Measurements from ENCODE around the gene GIPC1. TPM values are rescaled to one million over a fixed set of nuclear protein-coding genes. Genes with fewer than 3 reads are reported as not detected.

GIPC1 gene
- total and polyA plus RNA-seq, 5 experiments from 2014 or later: 19.9 to 35.0 (median 32.2) TPM

GRCh38 chr19:14482172-14482941, 13.6 kb downstream of the GIPC1 start:
- no peak for ATAC-seq
- H3K36me3 Mint-ChIP-seq: peaks cover 0 to 17% (median 0%) of the 10 kb centered on the region in 3 donors
- peaks cover 5 to 19% (median 9%) of the 10 kb centered on the region in 4 donors for H3K4me1 Mint-ChIP-seq
- H3K4me3 Mint-ChIP-seq: no peak overlapping the region
- H3K9me3 Mint-ChIP-seq: no peaks in the 10 kb centered on the region
- POLR2A ChIA-PET: interaction anchor here (0.9 to 1.8 kb wide), 4 partner anchors 36 to 129 kb away, joined by 3 to 5 read pairs (median 4); partner anchors contain the start of gene DNAJB1
- peak overlapping the region in 2 of 10 donors; percentile 5 to 22 for H3K27ac Mint-ChIP-seq
- DNase-seq: no peak
- no peaks in the 10 kb centered on the region for H3K27me3 Mint-ChIP-seq

DNA sequence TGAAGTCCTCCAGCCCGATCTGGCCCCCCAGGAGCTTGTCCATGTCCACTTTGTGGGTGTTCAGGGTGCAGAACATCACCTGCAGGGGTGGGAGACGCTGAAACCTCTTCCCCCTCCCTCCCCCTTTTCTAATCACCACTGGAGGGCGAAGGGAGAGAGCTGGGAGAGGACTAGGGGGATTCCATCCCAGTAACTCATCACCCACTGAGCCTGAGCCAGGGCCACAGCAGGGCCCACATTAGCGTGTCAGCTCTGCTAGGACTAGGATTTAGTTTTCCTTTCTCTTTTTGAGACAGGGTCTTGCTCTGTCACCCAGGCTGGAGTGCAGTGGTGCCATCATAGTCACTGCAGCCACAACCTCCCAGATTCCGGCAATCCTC, 15.2 kb downstream of the GIPC1 start:
- Mint-ChIP-seq H3K4me3 (no peak overlapping the region), H3K36me3 (peaks cover 0 to 13% (median 0%) of the 10 kb centered on the region in 3 donors), H3K9me3 (no peaks in the 10 kb centered on the region), H3K27me3 (peaks cover 0 to 5% (median 0%) of the 10 kb centered on the region in 5 donors), H3K27ac (peak overlapping the region in 1 of 10 donors; percentile 48), H3K4me1 (peaks cover 11 to 16% (median 13%) of the 10 kb centered on the region in 4 donors)
- DNase-seq (no peak), ATAC-seq (no peak)
- POLR2A ChIA-PET: interaction anchor here (0.6 to 1.8 kb wide), 5 partner anchors 8 to 61 kb away, joined by 3 to 7 read pairs (median 4); partner anchors contain the start of genes DDX39A and GIPC1

GRCh38 chr19:14479975-14480699, 15.8 kb downstream of the GIPC1 start:
- DNase-seq (peak; percentile 31 to 74 (median 66)), ATAC-seq (peak; percentile 72 to 83)
- Mint-ChIP-seq H3K9me3 (no peaks in the 10 kb centered on the region), H3K4me1 (peaks cover 12 to 22% (median 18%) of the 10 kb centered on the region in 4 donors), H3K36me3 (peaks cover 0 to 13% (median 0%) of the 10 kb centered on the region in 3 donors), H3K27me3 (peaks cover 0 to 7% (median 1%) of the 10 kb centered on the region in 5 donors), H3K27ac (peak overlapping the region in 1 of 10 donors; percentile 48), H3K4me3 (no peak overlapping the region)
- POLR2A ChIA-PET: interaction anchor here (0.5 to 1.8 kb wide), 6 partner anchors 16 to 158 kb away, joined by 3 to 7 read pairs (median 4); partner anchors contain the start of genes DDX39A and GIPC1

- Mint-ChIP-seq H3K9me3 (no peaks in the 10 kb centered on the region), H3K27ac (no peak overlapping the region), H3K36me3 (peaks cover 0 to 13% (median 0%) of the 10 kb centered on the region in 3 donors), H3K4me3 (no peak overlapping the region), H3K27me3 (peaks cover 5 to 14% (median 6%) of the 10 kb centered on the region in 5 donors), H3K4me1 (peaks cover 14 to 29% (median 23%) of the 10 kb centered on the region in 4 donors)
- ATAC-seq (no peak), DNase-seq (peak in 1 of 10 donors; percentile 38)
- POLR2A ChIA-PET: interaction anchor here (0.6 to 1.6 kb wide), 6 partner anchors 22 to 330 kb away, joined by 3 to 7 read pairs (median 4); partner anchors contain the start of genes DDX39A and DNAJB1
Measured at GRCh38 chr19:14479309-14479974, 16.5 kb downstream of the GIPC1 start.

- DNase-seq: no peak
- POLR2A ChIA-PET: interaction anchor here (1.5 kb wide), 1 partner anchor 76 kb away, joined by 5 read pairs; no protein-coding TSS in a partner anchor
- Mint-ChIP-seq H3K36me3 (peaks cover 0 to 13% (median 0%) of the 10 kb centered on the region in 3 donors), H3K27ac (no peak overlapping the region), H3K4me1 (peaks cover 15 to 34% (median 27%) of the 10 kb centered on the region in 4 donors), H3K4me3 (no peak overlapping the region), H3K27me3 (peaks cover 7 to 19% (median 9%) of the 10 kb centered on the region in 5 donors), H3K9me3 (no peaks in the 10 kb centered on the region)
- no peak for ATAC-seq
Measured at GRCh38 chr19:14478113-14478545, 17.8 kb downstream of the GIPC1 start.

- POLR2A ChIA-PET: interaction anchor here (0.7 to 1.5 kb wide), 2 partner anchors 41 to 77 kb away, joined by 3 to 5 read pairs; partner anchors contain the start of gene DNAJB1
- no peak for DNase-seq
- peaks cover 0 to 16% (median 0%) of the 10 kb centered on the region in 3 donors for H3K36me3 Mint-ChIP-seq
- no peak for ATAC-seq
- peaks cover 11 to 25% (median 14%) of the 10 kb centered on the region in 5 donors for H3K27me3 Mint-ChIP-seq
- H3K9me3 Mint-ChIP-seq: no peaks in the 10 kb centered on the region
- H3K4me3 Mint-ChIP-seq: no peak overlapping the region
- H3K4me1 Mint-ChIP-seq: peaks cover 19 to 39% (median 33%) of the 10 kb centered on the region in 4 donors
- peak overlapping the region in 1 of 10 donors; percentile 17 for H3K27ac Mint-ChIP-seq
Measured at GRCh38 chr19:14477418-14478112, 18.4 kb downstream of the GIPC1 start.

DNA sequence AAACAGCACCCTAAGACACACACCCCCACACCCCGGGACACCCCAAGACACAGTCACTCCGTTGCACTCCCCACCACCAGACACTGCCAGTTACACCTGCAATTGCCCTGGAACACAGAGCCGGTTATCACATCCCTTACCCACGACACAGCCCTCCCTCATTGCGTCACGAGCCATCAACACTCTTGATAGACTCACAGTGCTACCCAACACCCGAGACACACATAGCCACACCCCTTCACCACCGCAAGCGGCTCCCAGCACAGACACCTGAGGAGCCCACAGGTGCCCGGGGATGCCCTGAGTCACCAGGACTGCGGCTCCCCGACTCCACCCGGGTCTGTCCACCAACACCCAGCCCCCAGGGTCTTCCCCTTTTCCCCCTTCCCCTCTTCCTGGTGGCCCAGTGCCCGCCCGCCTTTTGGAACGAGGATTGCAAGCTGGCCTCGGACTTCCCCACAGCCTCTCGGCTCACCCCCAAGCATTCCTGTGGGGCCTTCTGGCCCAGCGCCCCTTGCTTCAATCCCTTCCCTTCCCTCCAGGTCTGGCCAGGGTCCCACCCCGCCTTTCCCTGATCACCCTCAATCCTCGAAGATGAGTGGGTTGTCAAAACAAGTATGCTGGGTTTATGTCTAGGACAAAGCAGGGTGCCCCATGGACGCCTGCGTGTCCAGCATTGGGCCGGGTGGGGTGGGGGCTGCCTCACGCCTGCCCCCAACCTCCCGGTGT, 19.1 kb downstream of the GIPC1 start:
- ATAC-seq (no peak), DNase-seq (peak in 3 of 10 donors; percentile 27 to 31 (median 30))
- Mint-ChIP-seq H3K27me3 (peaks cover 11 to 25% (median 14%) of the 10 kb centered on the region in 5 donors), H3K4me1 (peaks cover 19 to 47% (median 34%) of the 10 kb centered on the region in 4 donors), H3K27ac (peak overlapping the region in 3 of 10 donors; percentile 24 to 41 (median 36)), H3K4me3 (peak overlapping the region in 5 of 10 donors; percentile 1 to 65 (median 45)), H3K9me3 (no peaks in the 10 kb centered on the region), H3K36me3 (peaks cover 0 to 19% (median 0%) of the 10 kb centered on the region in 3 donors)
- POLR2A ChIA-PET: interaction anchor here (0.7 kb wide), 1 partner anchor 41 kb away, joined by 3 read pairs; the partner anchor contains the start of gene DNAJB1

DNA sequence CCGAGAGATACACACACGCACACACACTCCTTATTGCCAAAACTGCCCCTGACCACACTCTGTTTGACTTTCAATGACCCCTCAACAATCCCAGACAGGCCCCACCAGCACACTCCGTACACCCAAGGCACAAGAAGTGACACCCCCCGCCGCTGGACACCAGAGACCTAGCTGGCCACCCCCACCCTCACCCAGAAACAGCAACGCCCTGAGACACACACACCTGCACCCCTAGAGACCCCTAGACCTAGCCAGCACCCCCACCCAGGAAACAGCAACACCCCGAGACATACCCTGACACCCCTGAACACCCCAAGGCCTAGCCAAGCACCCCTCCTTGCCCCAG, 19.6 kb downstream of the GIPC1 start:
- peaks cover 0 to 20% (median 0%) of the 10 kb centered on the region in 3 donors for H3K36me3 Mint-ChIP-seq
- POLR2A ChIA-PET: no interaction called here
- peak overlapping the region in 4 of 10 donors; percentile 5 to 41 (median 30) for H3K27ac Mint-ChIP-seq
- H3K27me3 Mint-ChIP-seq: peaks cover 11 to 25% (median 14%) of the 10 kb centered on the region in 5 donors
- no peak for ATAC-seq
- H3K4me1 Mint-ChIP-seq: peaks cover 19 to 48% (median 34%) of the 10 kb centered on the region in 4 donors
- DNase-seq: no peak
- no peaks in the 10 kb centered on the region for H3K9me3 Mint-ChIP-seq
- H3K4me3 Mint-ChIP-seq: peak overlapping the region in 6 of 10 donors; percentile 1 to 65 (median 45)

- H3K4me3 Mint-ChIP-seq: peak within 1 kb of the TSS in 9 of 10 donors; percentile 3 to 68 (median 39)
- POLR2A ChIA-PET: interaction anchor here (0.5 to 4.9 kb wide), 3 partner anchors 42 to 81 kb away, joined by 3 to 23 read pairs (median 6); partner anchors contain the start of gene DNAJB1
- peaks cover 11 to 25% (median 14%) of the 10 kb centered on the region in 5 donors for H3K27me3 Mint-ChIP-seq
- H3K9me3 Mint-ChIP-seq: no peaks in the 10 kb centered on the region
- H3K27ac Mint-ChIP-seq: peak within 1 kb of the TSS in 8 of 10 donors; percentile 5 to 77 (median 50)
- peaks cover 18 to 48% (median 32%) of the 10 kb centered on the region in 4 donors for H3K4me1 Mint-ChIP-seq
- DNase-seq (no peak), ATAC-seq (no peak)
- H3K36me3 Mint-ChIP-seq: peaks cover 0 to 25% (median 2%) of the 10 kb centered on the region in 3 donors
Measured at GRCh38 chr19:14475251-14476073, 20.5 kb downstream of the GIPC1 start, which contains the start of gene PTGER1. TSS of gene PTGER1 (minus strand) at chr19:14475354. CDS start at chr19:14474320, 1,034 bp downstream.

DNA sequence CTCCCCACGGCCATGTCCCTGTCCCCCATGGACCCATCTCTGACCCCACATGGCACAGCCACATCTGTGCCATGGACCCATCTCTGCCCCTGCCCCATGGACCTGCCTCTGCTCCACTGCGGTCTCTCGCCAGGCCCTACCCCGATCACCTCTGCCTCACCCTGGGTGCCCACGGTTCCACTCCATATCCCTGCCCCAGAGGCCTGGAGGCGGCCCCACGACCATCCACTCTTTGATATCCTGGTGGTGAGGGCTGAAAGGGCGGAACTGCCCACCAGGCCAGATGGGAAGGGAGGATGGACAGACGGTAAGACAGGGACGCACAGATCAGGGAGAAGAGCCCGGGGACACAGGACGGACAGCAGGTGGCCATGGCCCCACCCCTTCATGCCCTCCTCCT, 21.1 kb downstream of the GIPC1 start:
- POLR2A ChIA-PET: interaction anchor here (1.0 to 4.9 kb wide), 2 partner anchors 42 to 57 kb away, joined by 6 to 23 read pairs; partner anchors contain the start of gene DNAJB1
- Mint-ChIP-seq H3K4me3 (peak overlapping the region in 9 of 10 donors; percentile 2 to 68 (median 39)), H3K27me3 (peaks cover 11 to 25% (median 14%) of the 10 kb centered on the region in 5 donors), H3K27ac (peak overlapping the region in 2 of 10 donors; percentile 43 to 77), H3K9me3 (no peaks in the 10 kb centered on the region), H3K36me3 (peaks cover 0 to 29% (median 2%) of the 10 kb centered on the region in 3 donors), H3K4me1 (peaks cover 18 to 48% (median 32%) of the 10 kb centered on the region in 4 donors)
- ATAC-seq (no peak), DNase-seq (no peak)

All from naive thymus-derived CD8-positive, alpha-beta T cell (primary cell).